ENCODE data around the gene RFX3. TPM values are rescaled to one million over a fixed set of nuclear protein-coding genes. Genes with fewer than 3 reads are reported as not detected.

RFX3 gene
- total RNA-seq, 2 experiments from 2014 or later: 11.8 to 12.5 TPM

DNA sequence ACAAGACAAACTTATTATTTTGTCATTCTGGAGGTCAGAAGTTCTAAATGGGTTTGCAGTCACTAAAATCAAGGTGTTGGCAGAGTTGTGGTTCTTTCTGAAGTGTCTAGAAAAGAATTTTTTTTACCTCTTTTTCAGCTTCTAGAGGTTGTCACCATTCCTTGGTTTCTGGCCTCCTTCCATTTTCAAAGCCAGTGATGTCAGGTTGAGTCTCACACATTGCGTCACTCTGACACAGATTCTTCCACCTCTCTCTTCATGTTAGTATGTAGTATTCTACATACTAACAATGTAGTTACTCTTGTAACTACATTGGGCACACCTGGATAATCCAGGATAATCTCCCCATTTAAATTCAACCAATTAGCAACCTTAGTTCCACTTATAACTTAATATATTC is 290.3 kb downstream of the RFX3 start:
- H3K9me3 Mint-ChIP-seq: no peaks in the 10 kb centered on the region
- ChIA-PET CTCF (interaction anchor here (0.6 kb wide), 1 partner anchor 215 kb away, joined by 3 read pairs; no protein-coding TSS in a partner anchor), POLR2A (no interaction called here)
- no peak overlapping the region for H3K4me3 Mint-ChIP-seq
- no peaks in the 10 kb centered on the region for H3K36me3 Mint-ChIP-seq (ENCODE audit: low read depth)
- H3K27ac Mint-ChIP-seq: no peak overlapping the region
- no peaks in the 10 kb centered on the region for H3K4me1 Mint-ChIP-seq
- DNase-seq: no peak
- H3K27me3 Mint-ChIP-seq: no peaks in the 10 kb centered on the region

DNA sequence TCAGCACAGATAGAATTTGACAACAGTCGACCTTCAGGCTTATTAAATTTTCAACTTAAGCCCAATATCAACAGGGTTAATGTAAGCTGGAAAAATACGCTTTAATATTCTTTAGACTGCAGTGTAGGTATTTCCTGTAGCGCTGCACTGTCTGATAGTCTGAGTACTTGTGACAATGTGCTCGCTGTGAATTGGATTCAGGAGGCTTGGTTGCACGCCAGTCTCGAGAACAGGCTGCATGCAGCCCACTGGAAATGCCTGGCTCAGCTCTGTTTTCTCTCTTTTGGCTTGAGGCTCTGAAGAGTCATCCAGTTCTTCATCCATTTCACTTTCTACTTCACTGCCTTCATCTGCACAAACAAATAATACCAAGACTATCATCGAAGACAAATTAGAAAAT is 300.9 kb downstream of the RFX3 start:
- POLR2A ChIA-PET: no interaction called here
- CTCF ChIA-PET: no interaction called here
- no peaks in the 10 kb centered on the region for H3K4me1 Mint-ChIP-seq

DNA sequence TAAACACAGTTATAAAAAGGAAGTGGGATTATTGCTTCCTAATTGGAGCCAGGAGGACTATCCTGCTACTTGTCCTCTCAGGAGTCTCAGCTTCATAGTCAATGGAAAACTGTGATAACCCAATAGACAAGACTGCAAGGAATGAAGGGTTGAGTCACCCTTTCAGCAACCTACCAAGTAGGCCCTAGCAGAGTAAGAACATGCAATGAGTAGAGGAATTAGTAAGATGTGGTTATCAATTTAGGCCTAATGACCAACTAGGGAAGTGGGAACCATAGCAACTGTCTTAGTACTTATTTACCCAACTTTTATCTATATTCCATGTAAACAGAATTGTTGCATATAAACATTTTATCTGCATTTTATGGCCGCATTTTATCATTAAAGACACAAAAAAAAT is 310.1 kb downstream of the RFX3 start:
- ChIA-PET CTCF (interaction anchor here (1.3 kb wide), 1 partner anchor 26 kb away, joined by 4 read pairs; no protein-coding TSS in a partner anchor), POLR2A (no interaction called here)
- no peak overlapping the region for H3K27ac Mint-ChIP-seq
- no peaks in the 10 kb centered on the region for H3K36me3 Mint-ChIP-seq (ENCODE audit: low read depth)
- peaks cover 7% of the 10 kb centered on the region for H3K27me3 Mint-ChIP-seq
- no peaks in the 10 kb centered on the region for H3K4me1 Mint-ChIP-seq
- no peak for DNase-seq
- no peak overlapping the region for H3K4me3 Mint-ChIP-seq
- H3K9me3 Mint-ChIP-seq: no peaks in the 10 kb centered on the region

More for the DNA sequence above, 300.9 kb downstream of the RFX3 start:
- H3K27ac Mint-ChIP-seq: no peak overlapping the region
- no peaks in the 10 kb centered on the region for H3K36me3 Mint-ChIP-seq (ENCODE audit: low read depth)
- DNase-seq: no peak
- H3K27me3 Mint-ChIP-seq: no peaks in the 10 kb centered on the region
- no peaks in the 10 kb centered on the region for H3K9me3 Mint-ChIP-seq
- no peak overlapping the region for H3K4me3 Mint-ChIP-seq

DNA sequence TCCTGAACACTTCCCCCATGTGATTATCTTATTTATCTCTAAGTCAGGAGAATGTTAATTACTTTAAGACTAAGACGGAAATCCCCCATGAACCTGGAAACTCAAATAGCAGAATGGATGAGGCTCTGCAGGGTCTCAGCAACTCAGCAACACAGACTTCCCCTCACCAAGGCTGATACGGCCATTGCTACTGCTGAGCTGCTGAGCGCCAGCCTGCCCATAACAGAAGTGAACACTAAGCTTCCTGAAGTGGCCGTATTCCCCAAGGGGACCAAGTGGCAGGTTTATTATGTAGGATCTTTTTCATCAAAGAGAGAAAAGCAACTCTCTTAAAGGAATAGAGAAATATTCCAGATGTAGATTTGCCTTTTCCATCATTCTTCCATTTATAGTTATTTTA is 311.1 kb downstream of the RFX3 start:
- no peaks in the 10 kb centered on the region for H3K36me3 Mint-ChIP-seq (ENCODE audit: low read depth)
- H3K9me3 Mint-ChIP-seq: no peaks in the 10 kb centered on the region
- H3K27me3 Mint-ChIP-seq: peaks cover 8% of the 10 kb centered on the region
- no peak overlapping the region for H3K4me3 Mint-ChIP-seq
- ChIA-PET CTCF (no interaction called here), POLR2A (no interaction called here)
- H3K27ac Mint-ChIP-seq: no peak overlapping the region
- H3K4me1 Mint-ChIP-seq: no peaks in the 10 kb centered on the region
- no peak for DNase-seq

DNA sequence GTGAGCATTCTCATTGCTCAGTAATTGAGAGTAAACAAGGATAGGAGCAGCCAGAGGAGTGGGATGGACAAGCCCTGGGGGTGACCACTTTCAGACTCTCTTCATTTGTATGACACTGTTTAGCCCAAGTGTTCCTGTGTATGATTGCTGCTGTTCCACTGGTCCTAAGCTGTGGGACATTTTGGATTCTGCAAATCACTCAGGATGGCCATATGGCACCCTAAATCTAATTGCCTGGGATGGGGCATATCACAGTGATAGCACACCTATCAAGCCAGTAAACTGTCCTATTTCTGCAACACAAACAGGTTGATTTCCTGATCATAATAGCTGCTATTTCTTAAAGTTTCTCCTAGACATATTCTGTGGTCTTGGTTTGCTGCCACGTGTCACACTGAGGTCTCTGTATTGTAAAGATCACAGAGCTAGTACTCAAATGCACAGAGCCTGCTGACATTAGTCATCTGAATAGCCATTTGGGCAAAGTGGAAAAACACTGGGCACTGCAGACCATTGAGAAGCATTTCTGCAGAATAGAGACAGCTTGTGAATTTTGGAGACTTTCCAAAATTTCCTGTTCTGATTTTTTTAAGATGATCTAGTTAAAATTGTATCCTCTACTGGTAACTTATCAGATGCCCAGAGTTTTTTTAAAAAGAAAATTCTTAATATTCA is 320.2 kb downstream of the RFX3 start:
- H3K4me3 Mint-ChIP-seq: no peak overlapping the region
- CTCF ChIA-PET: no interaction called here

DNA sequence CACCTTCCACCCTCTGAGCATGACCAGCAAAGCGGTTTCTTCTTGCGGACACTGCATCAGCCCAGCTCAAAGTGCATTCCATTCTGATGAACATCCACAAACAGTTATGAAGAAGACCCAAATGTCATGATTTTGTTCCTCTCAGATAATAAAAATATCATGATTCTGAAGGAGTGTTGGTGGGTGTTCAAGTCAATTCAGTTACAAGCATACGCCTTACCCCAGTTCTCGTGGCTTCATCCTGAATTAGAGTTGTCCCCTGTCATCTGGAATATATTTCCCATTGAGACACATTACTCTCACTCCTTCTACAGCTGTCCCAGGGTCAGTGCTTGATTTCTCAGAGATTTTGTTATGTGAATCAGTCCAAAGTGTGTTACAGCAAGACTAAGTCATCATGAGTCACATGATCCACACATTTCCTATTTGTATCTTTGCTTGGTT is 325.4 kb downstream of the RFX3 start:
- Mint-ChIP-seq H3K9me3 (no peaks in the 10 kb centered on the region), H3K4me1 (no peaks in the 10 kb centered on the region), H3K4me3 (no peak overlapping the region), H3K27me3 (peaks cover 6% of the 10 kb centered on the region), H3K27ac (no peak overlapping the region), H3K36me3 (ENCODE audit: low read depth) (no peaks in the 10 kb centered on the region)
- no peak for DNase-seq
- CTCF ChIA-PET: no interaction called here
- POLR2A ChIA-PET: no interaction called here

More for the DNA sequence above, 320.2 kb downstream of the RFX3 start:
- H3K9me3 Mint-ChIP-seq: no peaks in the 10 kb centered on the region
- H3K36me3 Mint-ChIP-seq (ENCODE audit: low read depth): no peaks in the 10 kb centered on the region
- no peak for DNase-seq
- H3K27me3 Mint-ChIP-seq: peaks cover 2% of the 10 kb centered on the region
- no peak overlapping the region for H3K27ac Mint-ChIP-seq
- POLR2A ChIA-PET: no interaction called here
- H3K4me1 Mint-ChIP-seq: no peaks in the 10 kb centered on the region

DNA sequence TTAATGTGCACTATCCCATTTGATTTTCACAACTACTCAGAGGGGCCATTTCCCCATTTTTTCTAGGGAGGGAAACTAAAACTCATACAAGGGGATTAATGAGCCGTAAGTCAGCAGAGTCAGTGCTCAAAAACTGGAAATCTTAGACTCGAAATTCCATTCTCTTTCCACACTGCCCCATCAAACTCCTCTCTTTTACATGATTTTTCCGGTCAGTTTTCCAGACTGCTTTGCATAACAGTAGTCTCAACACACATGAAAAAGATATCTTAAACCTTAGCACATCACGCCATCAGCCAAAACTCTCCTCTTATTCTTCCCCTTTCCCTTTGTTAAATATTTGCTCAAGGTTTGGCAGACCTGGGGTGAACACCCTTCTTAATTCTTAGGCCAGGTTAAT is 332.0 kb downstream of the RFX3 start:
- peaks cover 8% of the 10 kb centered on the region for H3K27me3 Mint-ChIP-seq
- ChIA-PET POLR2A (no interaction called here), CTCF (no interaction called here)
- no peak overlapping the region for H3K27ac Mint-ChIP-seq
- H3K4me3 Mint-ChIP-seq: no peak overlapping the region
- DNase-seq: no peak
- no peaks in the 10 kb centered on the region for H3K9me3 Mint-ChIP-seq
- no peaks in the 10 kb centered on the region for H3K36me3 Mint-ChIP-seq (ENCODE audit: low read depth)
- no peaks in the 10 kb centered on the region for H3K4me1 Mint-ChIP-seq

DNA sequence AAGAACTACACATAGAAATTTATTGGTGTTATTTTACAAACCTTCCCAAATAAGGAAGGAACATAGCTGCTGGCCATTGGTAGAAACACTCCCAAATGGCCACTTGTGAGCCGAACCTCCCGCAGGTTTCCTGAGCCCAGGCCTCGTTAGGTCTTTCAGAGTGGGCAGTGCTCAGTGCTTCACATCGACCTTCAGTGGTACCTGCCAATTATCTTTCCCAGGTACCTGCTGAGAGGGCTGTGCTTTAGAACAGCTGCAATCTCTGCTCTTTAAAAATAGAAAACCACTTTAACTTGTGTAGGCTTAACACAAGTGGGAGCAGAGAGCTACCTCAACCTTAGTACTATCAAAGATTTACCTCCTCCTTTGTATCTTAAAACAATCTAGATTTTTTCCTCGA is 334.1 kb downstream of the RFX3 start:
- Mint-ChIP-seq H3K27ac (no peak overlapping the region), H3K9me3 (no peaks in the 10 kb centered on the region), H3K36me3 (ENCODE audit: low read depth) (no peaks in the 10 kb centered on the region), H3K4me1 (no peaks in the 10 kb centered on the region), H3K27me3 (peaks cover 13% of the 10 kb centered on the region), H3K4me3 (no peak overlapping the region)
- no peak for DNase-seq
- ChIA-PET CTCF (no interaction called here), POLR2A (no interaction called here)

DNA sequence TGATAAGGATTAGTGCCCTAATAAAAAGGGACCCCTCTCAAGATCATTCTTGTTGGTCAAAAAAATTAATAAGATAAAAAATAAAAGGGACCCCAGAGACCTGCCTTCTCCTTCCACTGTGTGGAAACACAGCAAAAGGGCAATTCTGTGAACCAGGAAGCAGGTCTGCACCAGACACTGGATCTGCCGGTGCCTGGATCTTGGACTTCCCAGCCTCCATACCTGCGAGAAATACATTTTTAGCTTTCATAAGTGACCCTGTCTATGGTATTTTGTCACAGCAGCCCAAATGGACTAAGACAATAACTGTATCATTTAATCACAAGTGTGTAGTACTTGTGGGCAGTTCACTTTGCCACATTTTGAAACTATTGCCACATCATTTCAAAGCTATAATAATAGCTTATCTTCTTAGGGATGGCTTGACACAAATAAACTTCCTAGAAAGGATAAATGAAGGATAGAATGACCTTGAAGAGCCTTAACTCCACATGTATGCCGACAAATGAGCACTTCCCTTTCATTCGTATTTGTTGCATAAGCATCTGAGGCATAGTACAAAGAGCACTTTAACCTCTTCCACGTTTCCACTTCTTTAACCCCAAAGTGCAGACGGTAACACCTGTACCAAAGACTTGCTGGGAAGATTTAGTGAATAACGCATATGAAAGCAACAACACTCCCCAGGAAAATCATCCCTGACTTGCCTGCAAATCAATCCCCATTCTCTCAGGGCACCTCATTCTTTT is 336.5 kb downstream of the RFX3 start:
- H3K27me3 Mint-ChIP-seq: peaks cover 15% of the 10 kb centered on the region
- no peaks in the 10 kb centered on the region for H3K4me1 Mint-ChIP-seq
- H3K4me3 Mint-ChIP-seq: no peak overlapping the region
- CTCF ChIA-PET: no interaction called here
- no peaks in the 10 kb centered on the region for H3K36me3 Mint-ChIP-seq (ENCODE audit: low read depth)
- DNase-seq: no peak
- no peak overlapping the region for H3K27ac Mint-ChIP-seq
- POLR2A ChIA-PET: no interaction called here
- H3K9me3 Mint-ChIP-seq: no peaks in the 10 kb centered on the region

DNA sequence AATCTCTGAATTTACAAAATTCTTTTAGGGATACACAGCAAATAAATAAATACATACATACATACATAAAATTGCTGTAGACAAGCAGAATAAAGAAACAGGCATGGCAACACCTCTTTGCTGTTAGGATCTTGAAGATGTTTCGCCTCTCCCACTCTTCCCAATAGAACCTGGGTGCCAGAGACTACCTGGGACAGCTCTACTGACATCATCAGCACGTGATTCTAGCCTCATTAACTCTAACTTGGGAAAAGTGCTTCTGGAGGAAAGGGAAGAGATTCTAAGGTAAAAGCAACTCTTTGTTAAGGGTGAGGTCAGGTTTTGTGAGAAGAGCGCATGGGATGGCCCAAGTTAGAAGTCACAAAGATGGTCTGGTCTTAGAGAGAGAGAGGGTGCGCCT is 339.1 kb downstream of the RFX3 start:
- peaks cover 27% of the 10 kb centered on the region for H3K27me3 Mint-ChIP-seq
- H3K36me3 Mint-ChIP-seq (ENCODE audit: low read depth): no peaks in the 10 kb centered on the region
- no peaks in the 10 kb centered on the region for H3K4me1 Mint-ChIP-seq
- no peak overlapping the region for H3K4me3 Mint-ChIP-seq
- ChIA-PET POLR2A (no interaction called here), CTCF (no interaction called here)
- H3K9me3 Mint-ChIP-seq: no peaks in the 10 kb centered on the region
- DNase-seq: no peak
- H3K27ac Mint-ChIP-seq: no peak overlapping the region

DNA sequence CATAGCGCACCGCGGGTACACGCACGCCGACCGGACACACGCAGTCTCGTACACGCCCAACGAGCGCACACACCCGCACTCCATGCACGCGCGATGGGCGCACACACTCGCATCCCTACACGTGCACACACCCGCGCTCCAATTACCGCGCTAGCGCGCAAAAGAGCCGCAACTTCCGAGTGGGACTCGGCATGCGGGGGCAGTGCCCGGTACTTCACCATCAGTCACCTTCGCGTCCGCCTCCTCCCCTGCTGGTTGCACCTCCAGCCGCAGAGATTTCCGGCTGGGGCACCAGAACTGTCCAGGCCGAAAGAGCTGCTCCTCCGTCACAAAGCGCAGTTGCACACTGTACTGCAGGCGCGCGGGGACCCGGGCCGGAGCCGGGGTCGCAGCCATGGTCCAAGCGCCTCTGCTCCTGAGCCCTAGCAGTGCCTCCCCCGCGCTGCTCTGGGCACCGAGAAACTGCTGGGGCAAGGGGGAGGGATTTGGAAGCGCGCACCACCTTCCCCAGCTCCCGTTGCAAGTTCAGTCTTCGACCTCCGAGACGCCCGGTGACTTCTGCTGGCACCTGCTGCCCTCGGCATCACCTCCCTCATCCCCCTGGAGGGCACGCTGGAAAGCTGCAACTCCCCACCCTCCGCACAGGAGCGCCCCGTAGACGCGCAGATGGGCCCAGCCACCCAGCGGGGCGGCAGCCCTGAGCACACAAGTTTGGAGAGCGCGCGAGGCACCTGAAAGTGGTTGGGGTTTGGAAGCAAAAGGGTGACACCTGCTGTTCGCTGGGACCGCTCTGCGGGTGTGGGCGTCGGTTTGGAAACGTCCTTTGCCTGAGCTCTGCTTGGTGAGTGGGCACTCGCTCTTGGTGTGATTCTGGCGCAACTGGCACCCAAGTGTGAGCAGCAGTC is 344.5 kb downstream of the RFX3 start:
- Mint-ChIP-seq H3K9me3 (no peaks in the 10 kb centered on the region), H3K4me1 (peaks cover 3% of the 10 kb centered on the region), H3K27ac (no peak overlapping the region), H3K4me3 (peak overlapping the region; percentile 32), H3K27me3 (peaks cover 43% of the 10 kb centered on the region), H3K36me3 (ENCODE audit: low read depth) (no peaks in the 10 kb centered on the region)
- ChIA-PET CTCF (interaction anchor here (1.2 to 1.7 kb wide), 2 partner anchors 310 to 323 kb away, joined by 3 to 4 read pairs; no protein-coding TSS in a partner anchor), POLR2A (no interaction called here)
- DNase-seq: peak; percentile 45

DNA sequence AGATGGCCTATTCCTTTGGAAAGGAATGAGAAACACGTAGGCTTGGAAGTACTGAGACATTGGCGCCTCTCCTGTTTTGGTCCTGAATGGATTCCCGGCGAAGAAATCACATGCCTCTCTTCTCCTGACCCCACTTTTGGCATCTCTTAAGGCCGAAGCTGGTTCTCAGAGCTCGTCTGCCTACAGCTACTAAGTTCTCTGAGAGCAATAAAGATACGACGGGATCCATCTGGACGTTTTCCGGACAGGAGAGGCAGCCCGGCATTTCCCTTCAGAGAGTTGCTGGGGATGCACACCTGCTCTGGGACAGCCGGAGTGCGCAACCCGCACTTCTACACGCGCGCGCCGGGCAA is 345.1 kb downstream of the RFX3 start:
- DNase-seq: no peak
- Mint-ChIP-seq H3K27ac (no peak overlapping the region), H3K4me1 (peaks cover 3% of the 10 kb centered on the region), H3K27me3 (peaks cover 43% of the 10 kb centered on the region), H3K9me3 (no peaks in the 10 kb centered on the region), H3K4me3 (peak overlapping the region; percentile 32), H3K36me3 (ENCODE audit: low read depth) (no peaks in the 10 kb centered on the region)
- CTCF ChIA-PET: interaction anchor here (1.7 kb wide), 1 partner anchor 310 kb away, joined by 4 read pairs; no protein-coding TSS in a partner anchor
- POLR2A ChIA-PET: no interaction called here

DNA sequence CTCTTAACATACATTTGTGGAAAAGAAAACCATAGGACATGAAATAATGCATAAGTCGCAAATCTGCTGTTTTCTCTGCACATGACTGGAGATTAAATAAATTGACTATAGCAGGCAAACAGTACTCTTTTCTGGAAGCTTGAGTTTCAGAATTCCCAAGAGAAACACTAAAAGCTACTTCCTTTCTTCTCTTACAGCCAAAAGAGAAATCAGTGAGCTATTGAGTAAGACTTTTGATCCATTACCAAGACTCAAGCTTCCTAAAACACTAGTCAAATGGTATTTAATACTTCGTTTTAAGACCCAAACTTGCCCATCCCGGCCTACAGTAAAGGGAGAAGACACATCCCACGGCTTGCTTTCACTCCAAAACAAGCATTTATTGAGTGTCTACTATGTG is 346.1 kb downstream of the RFX3 start:
- ChIA-PET POLR2A (no interaction called here), CTCF (no interaction called here)
- Mint-ChIP-seq H3K27ac (no peak overlapping the region), H3K4me1 (peaks cover 3% of the 10 kb centered on the region), H3K27me3 (peaks cover 43% of the 10 kb centered on the region), H3K9me3 (no peaks in the 10 kb centered on the region), H3K36me3 (ENCODE audit: low read depth) (no peaks in the 10 kb centered on the region), H3K4me3 (no peak overlapping the region)
- no peak for DNase-seq

All from activated CD4-positive, alpha-beta T cell treated with anti-CD3 and anti-CD28 coated beads, Interleukin-2, amount 10 ng/mL, durations not matched to agents 7 days and 5 days (primary cell).